Uterus (tissue), 2 donors: ENCODE measurements around the gene STT3B.

Source experiments
- CTCF ChIP-seq, 4 experiments: fragments of 200-600 bp in 2 of 4; fragments of 450-650 bp in 2 of 4; sonication (generic) in 2 of 4; IDR thresholded peaks; one replicate each; pipeline ENCODE4 v1.5.1; 2016 to 2019; ENCODE audit warnings: antibody characterized with exemption in 4 of 4, mild to moderate bottlenecking in 2 of 4, moderate library complexity in 1 of 4
- POLR2A ChIP-seq, 2 donors: fragments of 450-650 bp; IDR thresholded peaks; one replicate each; pipeline ENCODE4 v1.6.1; 2016; ENCODE audit warnings: antibody characterized with exemption in 2 of 2, mild to moderate bottlenecking in 1 of 2, moderate library complexity in 1 of 2

DNA sequence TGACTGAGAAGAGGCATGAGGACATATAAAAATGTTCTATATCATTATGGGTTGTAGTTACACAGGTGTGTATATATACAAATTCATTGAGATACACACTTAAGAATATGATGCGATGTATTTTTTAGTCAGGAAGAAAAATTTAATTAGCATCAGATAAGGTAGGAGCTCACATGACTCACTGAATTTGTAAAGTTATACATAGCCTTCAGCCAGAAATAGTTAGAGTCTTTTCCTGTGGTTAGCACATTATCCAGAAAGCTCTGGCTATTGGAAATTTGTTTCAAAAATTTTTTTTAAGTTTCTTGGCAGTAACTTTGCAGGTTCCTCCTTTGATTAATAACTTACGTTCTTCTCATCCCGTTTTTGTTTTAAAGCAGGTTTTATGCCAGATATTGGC lies 88.6 kb downstream of the STT3B start:
- no peak for TF ChIP-seq CTCF (IDR thresholded peaks at IDR 0.05)
- no peak for TF ChIP-seq POLR2A (IDR thresholded peaks at IDR 0.05)
